Gastroesophageal sphincter (tissue), 4 donors: ENCODE results near the gene RNF213. TPM values are rescaled to one million over a fixed set of nuclear protein-coding genes. Genes with fewer than 3 reads are reported as not detected.

Experiments
- ATAC-seq: fragments of 150-250 bp; one replicate; pipeline ENCODE4 v1.9.1; 2016; ENCODE audit warnings: mild to moderate bottlenecking, moderate library complexity
- H3K27ac ChIP-seq, 4 donors: fragments of 200-600 bp; sonication (generic) in 3 of 4; 1 replicate in 3 of 4; 2 replicates in 1 of 4; pipeline ENCODE4 v1.5.1; 2016 to 2019
- H3K27me3 ChIP-seq: fragments of 200-600 bp; sonication (generic); one replicate; pipeline ENCODE4 v1.5.1; 2019
- H3K36me3 ChIP-seq, 2 donors: fragments of 200-600 bp; sonication (generic); one replicate each; pipeline ENCODE4 v1.5.1; 2019; ENCODE audit warnings: control low read depth in 1 of 2
- H3K4me1 ChIP-seq, 3 donors: fragments of 200-600 bp; sonication (generic); 1 replicate in 2 of 3; 2 replicates in 1 of 3; pipeline ENCODE4 v1.5.1; 2016 to 2019; ENCODE audit warnings: control low read depth in 2 of 3
- H3K4me3 ChIP-seq, 2 donors: fragments of 200-600 bp; sonication (generic); one replicate each; pipeline ENCODE4 v1.5.1; 2019; ENCODE audit warnings: mild to moderate bottlenecking in 1 of 2, moderate library complexity in 1 of 2
- H3K9me3 ChIP-seq, 3 donors: fragments of 200-600 bp; sonication (generic); one replicate each; pipeline ENCODE4 v1.5.1; 2017 to 2019; ENCODE audit warnings: control low read depth in 2 of 3
- CTCF ChIP-seq, 4 experiments: fragments of 200-600 bp in 2 of 4; fragments of 450-650 bp in 2 of 4; sonication (generic) in 1 of 4; IDR thresholded peaks; one replicate each; pipeline ENCODE4 v1.5.1; 2017 to 2019; ENCODE audit warnings: antibody characterized with exemption in 4 of 4, mild to moderate bottlenecking in 2 of 4, moderate library complexity in 2 of 4
- EP300 ChIP-seq: sonication (generic); formaldehyde crosslinking; IDR thresholded peaks from one replicate; pipeline ENCODE4 v1.6.1; 2017; ENCODE audit warnings: antibody characterized with exemption, mild to moderate bottlenecking
- POLR2A ChIP-seq, 2 donors: fragments of 450-650 bp; IDR thresholded peaks; one replicate each; pipeline ENCODE4 v1.6.1; 2017; ENCODE audit warnings: antibody characterized with exemption in 2 of 2, mild to moderate bottlenecking in 2 of 2, moderate library complexity in 1 of 2
- POLR2AphosphoS5 ChIP-seq: sonication (generic); formaldehyde crosslinking; IDR thresholded peaks from one replicate; pipeline ENCODE4 v1.6.1; 2017; ENCODE audit warnings: antibody characterized with exemption
- WGBS, 2 donors: methylation state at CpG; one replicate each; pipeline ENCODE4 v1.1.5; 2018; ENCODE audit warnings: low coverage in 1 of 2; 5-methylcytosine and 5-hydroxymethylcytosine counted together
- total RNA-seq, 4 donors: library from RNA; depleted of rRNA; stranded (reverse); fragments of >200 nt; gene quantifications; one replicate each; pipeline ENCODE4 v1.1.0, GENCODE V29; 2016

RNF213 gene
- total RNA-seq, 4 donors from 2014 or later, result 59.2 to 87.6 (median 67.8) TPM

GRCh38 chr17:80393241-80393890 is 132.7 kb downstream of the RNF213 start:
- no peak overlapping the region for H3K27ac ChIP-seq
- H3K36me3 ChIP-seq, result peaks cover 0 to 76% of the 10 kb centered on the region in 2 donors
- no peak for TF ChIP-seq EP300
- no peak overlapping the region for H3K4me3 ChIP-seq
- no peaks in the 10 kb centered on the region for H3K27me3 ChIP-seq
- H3K9me3 ChIP-seq, result no peaks in the 10 kb centered on the region
- ATAC-seq, result no peak
- H3K4me1 ChIP-seq, result peaks cover 0 to 12% (median 0%) of the 10 kb centered on the region in 3 donors
- WGBS, 2 donors, result 58 to 74% methylated on average over 6 to 13 of the region's 15 CpGs

GRCh38 chr17:80393961-80394360 is 133.3 kb downstream of the RNF213 start:
- no peak for TF ChIP-seq POLR2AphosphoS5
- no peak for TF ChIP-seq EP300
- no peak for TF ChIP-seq POLR2A (IDR thresholded peaks at IDR 0.05)
- TF ChIP-seq CTCF (IDR thresholded peaks at IDR 0.05), result no peak
- H3K27ac ChIP-seq, result peak overlapping the region in 1 of 4 donors; percentile 9
- H3K4me1 ChIP-seq, result peaks cover 0 to 12% (median 0%) of the 10 kb centered on the region in 3 donors
- no peak overlapping the region for H3K4me3 ChIP-seq
- ATAC-seq, result no peak
- H3K36me3 ChIP-seq, result peaks cover 0 to 70% of the 10 kb centered on the region in 2 donors
- no peaks in the 10 kb centered on the region for H3K27me3 ChIP-seq
- WGBS, 2 donors, result 40 to 67% methylated on average over 2 to 3 of the region's 4 CpGs
- H3K9me3 ChIP-seq, result no peaks in the 10 kb centered on the region

- no peaks in the 10 kb centered on the region for H3K27me3 ChIP-seq
Measured at GRCh38 chr17:80394629-80395216, 134.1 kb downstream of the RNF213 start.

GRCh38 chr17:80395402-80396151 is 134.9 kb downstream of the RNF213 start:
- H3K9me3 ChIP-seq, result no peaks in the 10 kb centered on the region
- WGBS, 2 donors, result 68 to 93% methylated on average over 3 to 4 of the region's 15 CpGs
- H3K36me3 ChIP-seq, result peaks cover 0 to 53% of the 10 kb centered on the region in 2 donors
- no peaks in the 10 kb centered on the region for H3K27me3 ChIP-seq
- ATAC-seq, result no peak
- no peak overlapping the region for H3K4me3 ChIP-seq
- TF ChIP-seq POLR2A (IDR thresholded peaks at IDR 0.05), result no peak
- H3K27ac ChIP-seq, result no peak overlapping the region
- peaks cover 0 to 12% (median 0%) of the 10 kb centered on the region in 3 donors for H3K4me1 ChIP-seq

More at GRCh38 chr17:80394629-80395216, 134.1 kb downstream of the RNF213 start:
- no peaks in the 10 kb centered on the region for H3K9me3 ChIP-seq
- WGBS, 2 donors, result 83 to 87% methylated on average over 1 to 5 of the region's 11 CpGs
- no peak for TF ChIP-seq EP300
- TF ChIP-seq POLR2AphosphoS5, result no peak
- no peak for TF ChIP-seq POLR2A (IDR thresholded peaks at IDR 0.05)
- TF ChIP-seq CTCF (IDR thresholded peaks at IDR 0.05), result no peak
- peaks cover 0 to 62% of the 10 kb centered on the region in 2 donors for H3K36me3 ChIP-seq
- peak overlapping the region in 1 of 4 donors; percentile 9 for H3K27ac ChIP-seq
- H3K4me3 ChIP-seq, result no peak overlapping the region
- peaks cover 0 to 12% (median 0%) of the 10 kb centered on the region in 3 donors for H3K4me1 ChIP-seq
- ATAC-seq, result no peak

GRCh38 chr17:80396157-80397033 is 135.7 kb downstream of the RNF213 start:
- no peak overlapping the region for H3K4me3 ChIP-seq
- no peak for ATAC-seq
- TF ChIP-seq CTCF (IDR thresholded peaks at IDR 0.05), result no peak
- no peak for TF ChIP-seq POLR2AphosphoS5
- TF ChIP-seq EP300, result no peak
- TF ChIP-seq POLR2A (IDR thresholded peaks at IDR 0.05), result no peak
- no peaks in the 10 kb centered on the region for H3K27me3 ChIP-seq
- no peak overlapping the region for H3K27ac ChIP-seq
- H3K4me1 ChIP-seq, result peaks cover 0 to 12% (median 0%) of the 10 kb centered on the region in 3 donors
- 38 to 45% methylated on average over 5 to 6 of the region's 9 CpGs for WGBS, 2 donors
- peaks cover 0 to 45% of the 10 kb centered on the region in 2 donors for H3K36me3 ChIP-seq
- no peaks in the 10 kb centered on the region for H3K9me3 ChIP-seq
